Chondrocyte (in vitro differentiated cells): ENCODE data around the gene TMEM145. TPM values are rescaled to one million over a fixed set of nuclear protein-coding genes. Genes with fewer than 3 reads are reported as not detected.

Experiments
- DNase-seq: peaks from one replicate; pipeline ENCODE4 v3.0.0; 2021; ENCODE audit warnings: mixed read lengths, low spot score
- H3K27ac Mint-ChIP-seq: one replicate; pipeline ENCODE4 v1.8.0; 2021; ENCODE audit warnings: mild to moderate bottlenecking, moderate library complexity, mixed read lengths; ENCODE audit not compliant: unreplicated experiment
- H3K27me3 Mint-ChIP-seq: 2 replicates; pipeline ENCODE4 v1.8.0; 2021; ENCODE audit warnings: low read depth, mixed read lengths
- H3K36me3 Mint-ChIP-seq: 2 replicates; pipeline ENCODE4 v1.8.0; 2021; ENCODE audit warnings: low read depth, mixed read lengths
- H3K4me1 Mint-ChIP-seq: 2 replicates; pipeline ENCODE4 v1.8.0; 2021; ENCODE audit warnings: low read depth, mild to moderate bottlenecking, mixed read lengths
- H3K4me3 Mint-ChIP-seq: one replicate; pipeline ENCODE4 v1.8.0; 2021; ENCODE audit warnings: mild to moderate bottlenecking, moderate library complexity, mixed read lengths; ENCODE audit not compliant: unreplicated experiment
- H3K9me3 Mint-ChIP-seq: 2 replicates; pipeline ENCODE4 v1.8.0; 2021; ENCODE audit warnings: low read depth, mixed read lengths
- total RNA-seq: library from RNA; stranded (reverse); gene quantifications from 3 replicates; pipeline ENCODE4 v1.2.1, GENCODE V29; 2021
- TF ChIP-seq, protein P1 (sequence below): fragments of 200-600 bp; sonication (generic); IDR thresholded peaks from 2 replicates; pipeline ENCODE4 v1.5.0; 2021; ENCODE audit warnings: antibody characterized with exemption, mild to moderate bottlenecking, moderate library complexity

The TMEM145 gene
- total RNA-seq, 1 donor from 2014 or later, result 0.32 TPM

DNA sequence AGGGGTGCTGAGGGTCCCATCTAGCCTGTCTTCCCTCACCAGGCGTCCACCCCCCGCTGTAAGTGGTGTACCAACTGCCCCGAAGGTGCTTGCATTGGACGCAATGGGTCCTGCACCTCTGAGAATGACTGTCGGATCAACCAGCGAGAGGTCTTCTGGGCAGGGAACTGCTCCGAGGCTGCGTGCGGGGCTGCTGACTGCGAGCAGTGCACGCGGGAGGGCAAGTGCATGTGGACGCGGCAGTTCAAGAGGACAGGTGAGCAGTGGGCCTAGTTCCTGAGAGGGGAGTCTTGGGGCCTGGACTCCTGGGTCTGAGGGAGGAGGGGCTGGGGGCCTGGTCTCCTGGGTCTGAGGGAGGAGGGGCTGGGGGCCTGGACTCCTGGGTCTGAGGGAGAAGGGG, 49.2 kb downstream of the TMEM145 start:
- Mint-ChIP-seq H3K9me3 (peaks cover 8% of the 10 kb centered on the region), H3K36me3 (peaks cover 25% of the 10 kb centered on the region), H3K27ac (no peak overlapping the region), H3K4me3 (no peak overlapping the region), H3K4me1 (peaks cover 14% of the 10 kb centered on the region), H3K27me3 (no peaks in the 10 kb centered on the region)
- TF ChIP-seq, protein P1, sequence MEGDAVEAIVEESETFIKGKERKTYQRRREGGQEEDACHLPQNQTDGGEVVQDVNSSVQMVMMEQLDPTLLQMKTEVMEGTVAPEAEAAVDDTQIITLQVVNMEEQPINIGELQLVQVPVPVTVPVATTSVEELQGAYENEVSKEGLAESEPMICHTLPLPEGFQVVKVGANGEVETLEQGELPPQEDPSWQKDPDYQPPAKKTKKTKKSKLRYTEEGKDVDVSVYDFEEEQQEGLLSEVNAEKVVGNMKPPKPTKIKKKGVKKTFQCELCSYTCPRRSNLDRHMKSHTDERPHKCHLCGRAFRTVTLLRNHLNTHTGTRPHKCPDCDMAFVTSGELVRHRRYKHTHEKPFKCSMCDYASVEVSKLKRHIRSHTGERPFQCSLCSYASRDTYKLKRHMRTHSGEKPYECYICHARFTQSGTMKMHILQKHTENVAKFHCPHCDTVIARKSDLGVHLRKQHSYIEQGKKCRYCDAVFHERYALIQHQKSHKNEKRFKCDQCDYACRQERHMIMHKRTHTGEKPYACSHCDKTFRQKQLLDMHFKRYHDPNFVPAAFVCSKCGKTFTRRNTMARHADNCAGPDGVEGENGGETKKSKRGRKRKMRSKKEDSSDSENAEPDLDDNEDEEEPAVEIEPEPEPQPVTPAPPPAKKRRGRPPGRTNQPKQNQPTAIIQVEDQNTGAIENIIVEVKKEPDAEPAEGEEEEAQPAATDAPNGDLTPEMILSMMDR, result no peak
- DNase-seq, result no peak

DNA sequence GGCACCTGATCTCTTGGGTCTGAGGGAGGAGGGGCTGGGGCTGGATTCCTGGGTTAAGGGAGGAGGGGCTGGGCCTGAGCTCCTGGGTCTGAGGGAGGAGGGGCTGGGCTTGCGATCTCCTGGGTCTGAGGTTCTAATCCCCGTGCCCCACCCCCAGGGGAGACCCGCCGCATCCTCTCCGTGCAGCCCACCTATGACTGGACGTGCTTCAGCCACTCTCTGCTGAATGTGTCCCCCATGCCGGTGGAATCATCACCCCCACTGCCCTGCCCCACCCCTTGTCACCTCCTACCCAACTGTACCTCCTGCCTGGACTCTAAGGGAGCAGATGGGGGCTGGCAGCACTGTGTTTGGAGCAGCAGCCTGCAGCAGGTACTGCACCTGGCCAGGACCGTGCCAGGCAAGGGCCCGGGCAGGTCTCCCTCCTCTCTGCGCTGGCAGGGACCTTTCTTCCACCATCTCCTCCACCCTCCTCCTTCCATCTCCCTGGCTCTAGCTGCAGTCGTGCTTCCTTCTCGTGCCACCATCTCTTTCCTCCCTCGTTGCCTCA, 49.9 kb downstream of the TMEM145 start:
- H3K4me3 Mint-ChIP-seq, result no peak overlapping the region
- H3K36me3 Mint-ChIP-seq, result peaks cover 26% of the 10 kb centered on the region
- TF ChIP-seq, protein P1, result no peak
- H3K4me1 Mint-ChIP-seq, result peaks cover 19% of the 10 kb centered on the region
- H3K27me3 Mint-ChIP-seq, result no peaks in the 10 kb centered on the region
- H3K27ac Mint-ChIP-seq, result no peak overlapping the region
- no peak for DNase-seq
- H3K9me3 Mint-ChIP-seq, result peaks cover 8% of the 10 kb centered on the region

DNA sequence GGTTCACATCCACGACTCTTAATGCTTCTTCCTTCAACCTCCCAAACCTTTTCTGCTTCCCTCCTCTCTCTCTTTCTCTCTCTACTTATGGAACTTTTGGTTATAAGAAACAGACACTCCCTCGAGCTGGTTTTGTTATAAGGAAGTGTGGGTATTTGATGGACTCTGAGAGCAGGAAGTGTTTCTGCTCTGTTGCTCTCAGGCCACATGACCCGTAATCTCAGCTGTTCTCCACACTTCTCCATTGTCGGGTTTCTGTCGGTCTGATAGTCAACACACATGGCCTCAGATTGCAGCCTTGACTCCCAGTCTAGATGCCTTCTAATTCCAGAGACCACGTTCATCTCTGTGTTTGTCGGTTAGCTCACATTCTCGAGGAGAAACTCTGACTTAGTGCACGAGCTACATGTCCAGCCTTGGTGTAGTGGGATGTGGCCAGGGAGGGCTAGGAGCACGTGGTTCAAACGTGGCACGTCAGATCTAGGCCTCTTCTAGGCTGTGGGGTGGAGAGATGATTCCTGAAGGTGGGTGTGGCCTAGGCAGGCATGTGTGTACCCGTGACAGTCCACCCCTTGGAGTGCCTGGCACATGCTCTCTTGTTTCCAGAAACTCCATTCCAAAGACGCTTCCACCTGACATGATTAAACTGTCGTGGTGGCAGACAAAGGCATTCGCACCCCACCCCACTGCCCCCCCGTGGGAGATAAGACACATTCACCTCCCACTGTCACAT, 50.7 kb downstream of the TMEM145 start:
- no peaks in the 10 kb centered on the region for H3K27me3 Mint-ChIP-seq
- peaks cover 26% of the 10 kb centered on the region for H3K36me3 Mint-ChIP-seq
- H3K4me3 Mint-ChIP-seq, result no peak overlapping the region
- H3K4me1 Mint-ChIP-seq, result peaks cover 19% of the 10 kb centered on the region
- peaks cover 8% of the 10 kb centered on the region for H3K9me3 Mint-ChIP-seq
- TF ChIP-seq, protein P1, result no peak
- H3K27ac Mint-ChIP-seq, result no peak overlapping the region
- no peak for DNase-seq

DNA sequence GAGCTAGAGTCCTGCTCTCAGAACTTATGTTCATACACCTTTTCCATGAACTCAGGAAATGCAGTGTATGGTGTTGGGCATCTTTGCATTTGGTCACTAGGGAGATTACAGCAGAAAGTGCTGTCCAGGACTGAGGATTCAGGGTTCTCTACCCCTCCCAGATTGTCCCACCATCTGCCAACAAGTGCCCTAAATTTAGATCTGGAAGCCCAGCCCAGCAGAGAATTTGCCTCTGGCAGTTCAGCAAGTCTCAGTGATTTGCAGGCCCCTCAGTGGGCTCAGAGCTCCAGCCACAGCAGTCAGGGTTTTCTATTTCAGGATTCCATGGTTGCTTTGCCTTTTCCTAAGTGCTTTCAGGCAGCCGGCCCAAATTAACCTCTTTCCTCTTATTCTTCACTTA, 53.6 kb downstream of the TMEM145 start:
- TF ChIP-seq, protein P1, result no peak
- DNase-seq, result no peak
- Mint-ChIP-seq H3K4me1 (peaks cover 12% of the 10 kb centered on the region), H3K27ac (no peak overlapping the region), H3K9me3 (peaks cover 8% of the 10 kb centered on the region), H3K36me3 (peaks cover 22% of the 10 kb centered on the region), H3K4me3 (no peak overlapping the region), H3K27me3 (no peaks in the 10 kb centered on the region)

DNA sequence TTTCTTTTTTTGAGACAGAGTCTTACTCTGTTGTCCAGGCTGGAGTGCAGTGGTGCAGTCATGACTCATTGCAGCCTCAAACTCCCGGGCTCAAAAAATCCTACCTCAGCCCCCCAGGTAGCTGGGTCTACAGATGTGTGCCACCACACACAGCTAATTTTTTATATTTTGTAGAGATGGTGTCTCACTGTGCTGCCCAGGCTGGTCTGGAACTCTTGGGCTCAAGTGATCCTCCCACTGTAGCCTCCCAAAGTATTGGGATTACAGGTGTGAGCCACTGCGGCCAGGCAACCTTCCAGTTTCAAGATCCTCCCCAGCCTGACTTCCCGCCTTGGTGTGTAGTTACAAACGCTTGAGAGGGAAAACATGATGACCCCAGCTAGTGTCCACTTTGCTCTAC, 54.8 kb downstream of the TMEM145 start:
- Mint-ChIP-seq H3K9me3 (peaks cover 8% of the 10 kb centered on the region), H3K36me3 (peaks cover 21% of the 10 kb centered on the region), H3K27me3 (no peaks in the 10 kb centered on the region), H3K4me3 (no peak overlapping the region), H3K27ac (no peak overlapping the region), H3K4me1 (peaks cover 12% of the 10 kb centered on the region)
- TF ChIP-seq, protein P1, result no peak
- DNase-seq, result no peak
